GM23338 (cell line): Measurements from ENCODE around the gene CCDC12. TPM values are rescaled to one million over a fixed set of nuclear protein-coding genes. Genes with fewer than 3 reads are reported as not detected.

Experiments
- ATAC-seq: fragments of 200-7000 bp; cut with Tn5 transposase; 3 replicates; pipeline ENCODE4 v1.9.1; 2020
- DNase-seq: peaks from one replicate; pipeline ENCODE4 v3.0.0-alpha.2; 2015; ENCODE audit warnings: low spot score
- H2AFZ ChIP-seq: fragments of 200-600 bp; sonication (generic); 2 replicates; pipeline ENCODE4 v1.8.0; 2016; ENCODE audit warnings: antibody characterized with exemption, mild to moderate bottlenecking, moderate library complexity
- H3F3A ChIP-seq: fragments of 200-600 bp; sonication (generic); replicated peaks from 2 replicates; pipeline ENCODE4 v1.8.0; 2017; ENCODE audit warnings: antibody characterized with exemption, mixed run types, low read depth
- H3K27ac ChIP-seq: fragments of 200-600 bp; sonication (generic); 2 replicates; pipeline ENCODE4 v1.6.1; 2016; ENCODE audit warnings: low read depth
- H3K27me3 ChIP-seq: fragments of 200-600 bp; sonication (generic); 2 replicates; pipeline ENCODE4 v1.8.0; 2016; ENCODE audit warnings: mild to moderate bottlenecking, mixed run types, moderate library complexity; ENCODE audit not compliant: insufficient read depth
- H3K36me3 ChIP-seq: fragments of 200-600 bp; sonication (generic); 2 replicates; pipeline ENCODE4 v1.8.0; 2016; ENCODE audit warnings: mild to moderate bottlenecking; ENCODE audit not compliant: insufficient read depth
- H3K4me1 ChIP-seq: fragments of 200-600 bp; sonication (generic); 2 replicates; pipeline ENCODE4 v1.8.0; 2016; ENCODE audit warnings: mild to moderate bottlenecking, moderate library complexity; ENCODE audit not compliant: insufficient read depth
- H3K4me2 ChIP-seq: fragments of 200-600 bp; sonication (generic); 2 replicates; pipeline ENCODE4 v1.7.1; 2017; ENCODE audit warnings: mixed run types
- H3K4me3 ChIP-seq: fragments of 200-600 bp; sonication (generic); 2 replicates; pipeline ENCODE4 v1.6.1; 2016; ENCODE audit warnings: mixed run types
- H3K79me2 ChIP-seq: fragments of 200-600 bp; sonication (generic); replicated peaks from 2 replicates; pipeline ENCODE4 v1.8.0; 2017; ENCODE audit warnings: mild to moderate bottlenecking; ENCODE audit not compliant: insufficient read depth
- H3K9me2 ChIP-seq: fragments of 200-600 bp; sonication (generic); 2 replicates; pipeline ENCODE4 v1.8.0; 2017; ENCODE audit not compliant: insufficient read depth
- H4K20me1 ChIP-seq: fragments of 200-600 bp; sonication (generic); replicated peaks from 2 replicates; pipeline ENCODE4 v1.8.0; 2017; ENCODE audit warnings: mild to moderate bottlenecking; ENCODE audit not compliant: insufficient read depth
- H3K27ac Mint-ChIP-seq: 2 replicates; pipeline ENCODE4 v1.8.0; 2020; ENCODE audit warnings: inconsistent platforms, mild to moderate bottlenecking, moderate library complexity, mixed read lengths
- H3K27me3 Mint-ChIP-seq: 3 replicates; pipeline ENCODE4 v1.8.0; 2022; ENCODE audit warnings: low read depth, mild to moderate bottlenecking, moderate library complexity, mixed read lengths, inconsistent platforms; ENCODE audit not compliant: insufficient read depth, poor library complexity
- H3K36me3 Mint-ChIP-seq: 3 replicates; pipeline ENCODE4 v1.8.0; 2021; ENCODE audit warnings: low read depth, mild to moderate bottlenecking, inconsistent platforms, moderate library complexity, mixed read lengths
- H3K4me1 Mint-ChIP-seq: 3 replicates; pipeline ENCODE4 v1.8.0; 2020; ENCODE audit warnings: mild to moderate bottlenecking, inconsistent platforms, mixed read lengths
- H3K4me3 Mint-ChIP-seq: 3 replicates; pipeline ENCODE4 v1.8.0; 2021; ENCODE audit warnings: moderate library complexity, mild to moderate bottlenecking, inconsistent platforms, mixed read lengths
- H3K9me3 Mint-ChIP-seq: 3 replicates; pipeline ENCODE4 v1.8.0; 2020; ENCODE audit warnings: moderate library complexity, mild to moderate bottlenecking, inconsistent platforms, mixed read lengths
- CREB1 ChIP-seq: fragments of 250-450 bp; sonication (Bioruptor Pico); IDR thresholded peaks from 2 replicates; pipeline ENCODE4 v1.5.0; 2020; ENCODE audit warnings: low read depth, mild to moderate bottlenecking, moderate library complexity
- CTCF ChIP-seq, 2 experiments: fragments of 200-600 bp in 1 of 2; sonication (generic) in 1 of 2; conservative IDR thresholded peaks; 2 replicates each; pipeline versions ENCODE4 v1.5.1 to v1.6.1; 2016 to 2017; ENCODE audit warnings: antibody characterized with exemption in 2 of 2, low read depth in 2 of 2, mild to moderate bottlenecking in 2 of 2, moderate library complexity in 1 of 2
- ETS1 ChIP-seq: IDR thresholded peaks from 2 replicates; pipeline ENCODE4 v1.6.1; 2016; ENCODE audit warnings: antibody characterized with exemption
- EZH2 ChIP-seq: fragments of 200-600 bp; sonication (generic); IDR thresholded peaks from one replicate; pipeline ENCODE4 v1.8.0; 2017; ENCODE audit warnings: antibody characterized with exemption, mild to moderate bottlenecking, low read depth; ENCODE audit not compliant: unreplicated experiment
- EZH2phosphoT487 ChIP-seq: fragments of 200-600 bp; sonication (generic); IDR thresholded peaks from one replicate; pipeline ENCODE4 v1.8.1; 2018; ENCODE audit warnings: antibody characterized with exemption; ENCODE audit not compliant: unreplicated experiment
- JUNB ChIP-seq: IDR thresholded peaks from one replicate; pipeline ENCODE4 v1.6.1; 2016; ENCODE audit warnings: antibody characterized with exemption; ENCODE audit not compliant: unreplicated experiment
- NANOG ChIP-seq: IDR thresholded peaks from 2 replicates; pipeline ENCODE4 v1.6.1; 2016; ENCODE audit warnings: antibody characterized with exemption, borderline replicate concordance
- POLR2AphosphoS5 ChIP-seq: IDR thresholded peaks from 2 replicates; pipeline ENCODE4 v1.6.1; 2016; ENCODE audit warnings: antibody characterized with exemption, low read depth
- REST ChIP-seq: IDR thresholded peaks from one replicate; pipeline ENCODE4 v1.6.1; 2018; ENCODE audit warnings: antibody characterized with exemption; ENCODE audit not compliant: unreplicated experiment
- STAT1 ChIP-seq: IDR thresholded peaks from one replicate; pipeline ENCODE4 v1.6.1; 2016; ENCODE audit warnings: antibody characterized with exemption; ENCODE audit not compliant: unreplicated experiment
- ZNF114 ChIP-seq: fragments of 250-450 bp; sonication (Bioruptor Pico); IDR thresholded peaks from 2 replicates; pipeline ENCODE4 v1.5.0; 2020; ENCODE audit warnings: mild to moderate bottlenecking, moderate library complexity
- ZNF331 ChIP-seq: fragments of 250-450 bp; sonication (Bioruptor Pico); IDR thresholded peaks from 2 replicates; pipeline ENCODE4 v1.5.0; 2020; ENCODE audit warnings: low read depth, mild to moderate bottlenecking, moderate library complexity
- ZNF462 ChIP-seq: fragments of 250-450 bp; sonication (Bioruptor Pico); IDR thresholded peaks from 2 replicates; pipeline ENCODE4 v1.5.0; 2020; ENCODE audit warnings: mild to moderate bottlenecking, moderate library complexity
- polyA plus RNA-seq: library from polyadenylated mRNA; unstranded; fragments of >200 nt; fragmentation: Nextera tagmentation; extraction: Ambion mirVana; gene quantifications from 2 replicates; pipeline ENCODE4 v1.2.1, GENCODE V29; 2016
- total RNA-seq: library from RNA; depleted of rRNA; stranded (reverse); fragments of >200 nt; shearing (Covaris generic); gene quantifications from 2 replicates; pipeline ENCODE4 v1.2.3, GENCODE V29; 2014

CCDC12 gene
- total and polyA plus RNA-seq, 2 experiments from 2014 or later = 42.9 to 133 TPM

GRCh38 chr3:47006145-47006651 lies 29.7 kb upstream of the CCDC12 start:
- Histone ChIP-seq H2AFZ (no peak overlapping the region), H3K27me3 (no peaks in the 10 kb centered on the region), H3K36me3 (no peaks in the 10 kb centered on the region; the same call in 1 of the 2 replicates), H3F3A (peaks cover 10% of the 10 kb centered on the region; the same call in 1 of the 2 replicates), H3K27ac (no peak overlapping the region), H3K9me2 (peaks cover 5% of the 10 kb centered on the region; the same call in 1 of the 2 replicates), H4K20me1 (no peaks in the 10 kb centered on the region), H3K4me1 (no peaks in the 10 kb centered on the region), H3K4me3 (no peak overlapping the region), H3K4me2 (no peak overlapping the region), H3K79me2 (no peaks in the 10 kb centered on the region)
- no peak overlapping the region for H3K4me3 Mint-ChIP-seq
- H3K27me3 Mint-ChIP-seq = peaks cover 15% of the 10 kb centered on the region
- H3K36me3 Mint-ChIP-seq = peaks cover 22% of the 10 kb centered on the region
- TF ChIP-seq JUNB (no peak), EZH2phosphoT487 (no peak), EZH2 (no peak), NANOG (no peak), CTCF (conservative IDR thresholded peaks at IDR 0.05; ENCODE audit: low read depth in 2 of 2) (no peak), CREB1 (CRISPR knock-in tag) (no peak), ZNF114 (no peak), STAT1 (no peak), ETS1 (no peak), ZNF331 (CRISPR knock-in tag) (no peak), ZNF462 (CRISPR knock-in tag) (no peak), POLR2AphosphoS5 (no peak), REST (no peak)
- H3K27ac Mint-ChIP-seq = no peak overlapping the region
- ATAC-seq (no peak), DNase-seq (no peak)
- no peaks in the 10 kb centered on the region for H3K9me3 Mint-ChIP-seq
- peaks cover 10% of the 10 kb centered on the region; the same call in 2 of the 3 replicates for H3K4me1 Mint-ChIP-seq
